Tibial nerve (tissue), 4 donors: ENCODE data around the gene CISTR. TPM values are rescaled to one million over a fixed set of nuclear protein-coding genes. Genes with fewer than 3 reads are reported as not detected.

Source experiments
- DNase-seq, 2 donors: peaks; one replicate each; pipeline ENCODE4 v3.0.0-alpha.2; 2019; ENCODE audit warnings: low spot score in 2 of 2
- H3K27ac ChIP-seq, 4 donors: fragments of 200-600 bp; sonication (generic) in 3 of 4; one replicate each; pipeline ENCODE4 v1.5.1; 2017 to 2019; ENCODE audit warnings: mild to moderate bottlenecking in 1 of 4
- H3K27me3 ChIP-seq, 2 donors: fragments of 200-600 bp; sonication (generic) in 1 of 2; one replicate each; pipeline versions ENCODE4 v1.5.1 to v1.6.0; 2017 to 2019
- H3K36me3 ChIP-seq, 3 donors: fragments of 200-600 bp; sonication (generic); one replicate each; pipeline ENCODE4 v1.5.1; 2018 to 2019
- H3K4me1 ChIP-seq, 4 donors: fragments of 200-600 bp; sonication (generic) in 3 of 4; one replicate each; pipeline ENCODE4 v1.5.1; 2017 to 2019
- H3K4me3 ChIP-seq, 4 donors: fragments of 200-600 bp; sonication (generic) in 3 of 4; one replicate each; pipeline ENCODE4 v1.5.1; 2017 to 2019; ENCODE audit warnings: mild to moderate bottlenecking in 1 of 4, moderate library complexity in 1 of 4
- H3K9me3 ChIP-seq, 4 donors: fragments of 200-600 bp; sonication (generic) in 3 of 4; one replicate each; pipeline ENCODE4 v1.5.1; 2017 to 2019
- CTCF ChIP-seq, 5 experiments: fragments of 200-600 bp in 3 of 5; fragments of 450-650 bp in 2 of 5; sonication (generic) in 3 of 5; IDR thresholded peaks; one replicate each; pipeline ENCODE4 v1.5.1; 2016 to 2019; ENCODE audit warnings: antibody characterized with exemption in 5 of 5, mild to moderate bottlenecking in 3 of 5, moderate library complexity in 2 of 5
- EP300 ChIP-seq, 2 donors: sonication (generic); formaldehyde crosslinking; IDR thresholded peaks; one replicate each; pipeline ENCODE4 v1.6.1; 2017; ENCODE audit warnings: antibody characterized with exemption in 2 of 2, mild to moderate bottlenecking in 1 of 2
- POLR2A ChIP-seq, 2 donors: fragments of 450-650 bp; IDR thresholded peaks; one replicate each; pipeline ENCODE4 v1.6.1; 2017; ENCODE audit warnings: antibody characterized with exemption in 2 of 2, mild to moderate bottlenecking in 2 of 2, moderate library complexity in 2 of 2
- WGBS, 2 donors: methylation state at CpG; one replicate each; pipeline ENCODE4 v1.1.5; 2018; 5-methylcytosine and 5-hydroxymethylcytosine counted together
- total RNA-seq, 4 donors: library from RNA; depleted of rRNA; stranded (reverse); fragments of >200 nt; gene quantifications; one replicate each; pipeline ENCODE4 v1.1.0, GENCODE V29; 2016

CISTR gene
- total RNA-seq, 4 donors from 2014 or later, result not detected

- WGBS, 2 donors, result 88 to 91% methylated on average over 5 of the region's 5 CpGs
- Histone ChIP-seq H3K36me3 (peaks cover 2 to 100% (median 26%) of the 10 kb centered on the region in 3 donors), H3K27ac (no peak overlapping the region), H3K27me3 (no peaks in the 10 kb centered on the region), H3K4me1 (no peaks in the 10 kb centered on the region), H3K4me3 (no peak overlapping the region), H3K9me3 (no peaks in the 10 kb centered on the region)
- DNase-seq, result no peak
- TF ChIP-seq CTCF (IDR thresholded peaks at IDR 0.05) (no peak), EP300 (IDR thresholded peaks at IDR 0.05) (no peak), POLR2A (IDR thresholded peaks at IDR 0.05) (no peak)
These were observed 34.5 kb downstream of the CISTR start for GRCh38 chr12:53717319-53717718.

GRCh38 chr12:53714004-53714403, 37.8 kb downstream of the CISTR start:
- no peak for TF ChIP-seq CTCF (IDR thresholded peaks at IDR 0.05)
- no peak for TF ChIP-seq EP300 (IDR thresholded peaks at IDR 0.05)
- no peak for TF ChIP-seq POLR2A (IDR thresholded peaks at IDR 0.05)
- no peak for DNase-seq
- peaks cover 2 to 84% (median 10%) of the 10 kb centered on the region in 3 donors for H3K36me3 ChIP-seq
- no peak overlapping the region for H3K4me3 ChIP-seq
- H3K27me3 ChIP-seq, result no peaks in the 10 kb centered on the region
- H3K9me3 ChIP-seq, result no peaks in the 10 kb centered on the region
- H3K4me1 ChIP-seq, result peaks cover 0 to 4% (median 0%) of the 10 kb centered on the region in 4 donors
- no peak overlapping the region for H3K27ac ChIP-seq
- 87 to 94% methylated on average over 4 of the region's 4 CpGs for WGBS, 2 donors

- H3K4me1 ChIP-seq, result peaks cover 0 to 4% (median 0%) of the 10 kb centered on the region in 4 donors
- 79 to 88% methylated on average over 7 to 9 of the region's 9 CpGs for WGBS, 2 donors
- DNase-seq, result no peak
- no peaks in the 10 kb centered on the region for H3K9me3 ChIP-seq
- no peak overlapping the region for H3K4me3 ChIP-seq
- no peaks in the 10 kb centered on the region for H3K27me3 ChIP-seq
- peaks cover 2 to 79% (median 10%) of the 10 kb centered on the region in 3 donors for H3K36me3 ChIP-seq
- H3K27ac ChIP-seq, result no peak overlapping the region
- no peak for TF ChIP-seq CTCF (IDR thresholded peaks at IDR 0.05)
- no peak for TF ChIP-seq EP300 (IDR thresholded peaks at IDR 0.05)
- TF ChIP-seq POLR2A (IDR thresholded peaks at IDR 0.05), result no peak
These were observed 38.3 kb downstream of the CISTR start for GRCh38 chr12:53713516-53713915.

- peaks cover 0 to 4% (median 0%) of the 10 kb centered on the region in 4 donors for H3K4me1 ChIP-seq
- no peak overlapping the region for H3K4me3 ChIP-seq
- no peaks in the 10 kb centered on the region for H3K9me3 ChIP-seq
- no peaks in the 10 kb centered on the region for H3K27me3 ChIP-seq
- DNase-seq, result no peak
- H3K27ac ChIP-seq, result no peak overlapping the region
- H3K36me3 ChIP-seq, result peaks cover 2 to 65% (median 10%) of the 10 kb centered on the region in 3 donors
- TF ChIP-seq POLR2A (IDR thresholded peaks at IDR 0.05), result no peak
- no peak for TF ChIP-seq EP300 (IDR thresholded peaks at IDR 0.05)
- TF ChIP-seq CTCF (IDR thresholded peaks at IDR 0.05), result no peak
- WGBS, 2 donors, result 65 to 67% methylated on average over 8 of the region's 8 CpGs
These were observed 39.6 kb downstream of the CISTR start for GRCh38 chr12:53712059-53712643.

GRCh38 chr12:53710091-53710490, 41.7 kb downstream of the CISTR start:
- Histone ChIP-seq H3K4me1 (peaks cover 0 to 4% (median 0%) of the 10 kb centered on the region in 4 donors), H3K27me3 (peaks cover 0 to 10% of the 10 kb centered on the region in 2 donors), H3K9me3 (no peaks in the 10 kb centered on the region), H3K36me3 (peaks cover 0 to 45% (median 0%) of the 10 kb centered on the region in 3 donors), H3K27ac (no peak overlapping the region), H3K4me3 (no peak overlapping the region)
- 36 to 51% methylated on average over 6 of the region's 6 CpGs for WGBS, 2 donors
- no peak for DNase-seq
- TF ChIP-seq POLR2A (IDR thresholded peaks at IDR 0.05) (no peak), CTCF (IDR thresholded peaks at IDR 0.05) (no peak), EP300 (IDR thresholded peaks at IDR 0.05) (no peak)
